ENCODE data around the gene FKBP1A.

FKBP1A gene

GRCh38 chr20:1362484-1362883 is 30.4 kb downstream of the FKBP1A start:
- no peaks in the 10 kb centered on the region for H3K4me1 ChIP-seq
- no peak overlapping the region for H3K27ac ChIP-seq
- H3K27me3 ChIP-seq = no peaks in the 10 kb centered on the region
- no peak for DNase-seq
- peaks cover 6 to 28% (median 8%) of the 10 kb centered on the region in 3 donors for H3K36me3 ChIP-seq
- intact Hi-C loops (cut with DNase I; ENCODE audit: low total_unique reads) = no loop called here
- no peak for TF ChIP-seq CTCF (IDR thresholded peaks at IDR 0.05)
- H3K9me3 ChIP-seq = no peaks in the 10 kb centered on the region
- no peak overlapping the region for H3K4me3 ChIP-seq

- no peak for TF ChIP-seq CTCF (IDR thresholded peaks at IDR 0.05)
- intact Hi-C loops (cut with DNase I; ENCODE audit: low total_unique reads) = no loop called here
- Histone ChIP-seq H3K9me3 (no peaks in the 10 kb centered on the region), H3K4me3 (no peak overlapping the region), H3K36me3 (peaks cover 5 to 26% (median 8%) of the 10 kb centered on the region in 3 donors), H3K27me3 (no peaks in the 10 kb centered on the region), H3K4me1 (no peaks in the 10 kb centered on the region), H3K27ac (no peak overlapping the region)
- DNase-seq = no peak
These were observed 32.6 kb downstream of the FKBP1A start for GRCh38 chr20:1360094-1360846.

GRCh38 chr20:1357921-1358671 is 34.8 kb downstream of the FKBP1A start:
- no peak for TF ChIP-seq CTCF (IDR thresholded peaks at IDR 0.05)
- Histone ChIP-seq H3K36me3 (peaks cover 14 to 40% (median 16%) of the 10 kb centered on the region in 3 donors), H3K9me3 (no peaks in the 10 kb centered on the region), H3K27me3 (no peaks in the 10 kb centered on the region), H3K27ac (no peak overlapping the region), H3K4me3 (no peak overlapping the region), H3K4me1 (no peaks in the 10 kb centered on the region)
- intact Hi-C loops (cut with DNase I; ENCODE audit: low total_unique reads) = no loop called here
- no peak for DNase-seq

- H3K4me3 ChIP-seq = no peak overlapping the region
- intact Hi-C loops (cut with DNase I; ENCODE audit: low total_unique reads) = no loop called here
- TF ChIP-seq CTCF (IDR thresholded peaks at IDR 0.05) = no peak
- H3K4me1 ChIP-seq = no peaks in the 10 kb centered on the region
- DNase-seq = no peak
- H3K9me3 ChIP-seq = no peaks in the 10 kb centered on the region
- peaks cover 18 to 31% (median 18%) of the 10 kb centered on the region in 3 donors for H3K36me3 ChIP-seq
- H3K27me3 ChIP-seq = no peaks in the 10 kb centered on the region
- no peak overlapping the region for H3K27ac ChIP-seq
These were observed 38.9 kb downstream of the FKBP1A start for GRCh38 chr20:1353956-1354355.

GRCh38 chr20:1346315-1346969 is 46.4 kb downstream of the FKBP1A start:
- H3K27me3 ChIP-seq = no peaks in the 10 kb centered on the region
- no peak overlapping the region for H3K27ac ChIP-seq
- no peak overlapping the region for H3K4me3 ChIP-seq
- peaks cover 0 to 5% (median 0%) of the 10 kb centered on the region in 3 donors for H3K36me3 ChIP-seq
- intact Hi-C loops (cut with DNase I; ENCODE audit: low total_unique reads) = no loop called here
- no peak for TF ChIP-seq CTCF (IDR thresholded peaks at IDR 0.05)
- no peak for DNase-seq
- H3K9me3 ChIP-seq = peaks cover 0 to 5% (median 0%) of the 10 kb centered on the region in 3 donors
- no peaks in the 10 kb centered on the region for H3K4me1 ChIP-seq

Measured in tibial artery (tissue), 4 donors.